NCI-H2227 treated with DMSO at 0.1 percent for 48 hours (cell line): ENCODE results near the gene PDE9A.
"Not testable (repeated sequence)": the region's sequence is repeated elsewhere in the genome, so short reads cannot be mapped to it uniquely, and the experiment has no call there.

ENCODE experiments used
- DNase-seq: peaks from one replicate; lab custom pipeline; 2025; lab: John Stamatoyannopoulos, UW

PDE9A gene

DNA sequence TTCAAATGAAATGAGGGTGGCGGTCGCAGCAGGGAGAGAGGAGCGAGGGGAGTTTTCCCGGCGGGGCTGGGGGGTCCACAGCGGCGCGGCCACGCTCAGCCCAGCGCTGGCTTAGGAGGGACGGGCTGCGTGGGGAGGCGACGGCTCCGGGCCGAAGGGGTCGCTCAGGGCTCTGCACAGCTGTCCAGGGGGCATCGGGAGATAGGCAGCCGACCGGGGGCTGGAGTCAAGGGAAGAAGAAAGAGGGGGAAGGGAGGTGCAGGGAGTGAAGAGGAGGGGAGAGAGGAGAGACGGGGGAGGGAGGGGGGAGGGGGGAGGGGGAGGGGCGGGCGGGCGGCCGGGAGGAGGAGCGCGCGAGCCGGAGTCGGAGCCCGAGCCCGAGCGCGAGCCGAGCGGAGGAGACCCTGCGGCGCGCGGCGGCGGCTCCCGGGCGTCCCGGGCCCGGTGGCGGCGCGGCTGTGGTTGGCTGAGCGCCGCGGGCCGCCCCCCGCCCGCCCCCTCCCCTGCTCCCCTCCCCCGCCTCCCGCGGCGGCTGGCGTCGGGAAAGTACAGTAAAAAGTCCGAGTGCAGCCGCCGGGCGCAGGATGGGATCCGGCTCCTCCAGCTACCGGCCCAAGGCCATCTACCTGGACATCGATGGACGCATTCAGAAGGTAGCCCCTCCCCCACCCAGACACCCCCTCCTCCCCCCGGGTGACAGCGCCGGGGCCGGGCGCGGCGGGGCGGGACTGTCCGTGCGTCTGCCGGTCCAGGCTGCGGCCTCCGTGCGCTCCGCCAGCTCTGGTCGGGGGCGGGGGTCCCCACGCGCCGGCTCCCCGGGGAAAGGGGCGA is at the start of gene PDE9A:
TSS of gene PDE9A (plus strand) at position 391 of the 831 bp plus-strand sequence. CDS start at position 585, 194 bp downstream.
- peak; percentile 57 for DNase-seq

DNA sequence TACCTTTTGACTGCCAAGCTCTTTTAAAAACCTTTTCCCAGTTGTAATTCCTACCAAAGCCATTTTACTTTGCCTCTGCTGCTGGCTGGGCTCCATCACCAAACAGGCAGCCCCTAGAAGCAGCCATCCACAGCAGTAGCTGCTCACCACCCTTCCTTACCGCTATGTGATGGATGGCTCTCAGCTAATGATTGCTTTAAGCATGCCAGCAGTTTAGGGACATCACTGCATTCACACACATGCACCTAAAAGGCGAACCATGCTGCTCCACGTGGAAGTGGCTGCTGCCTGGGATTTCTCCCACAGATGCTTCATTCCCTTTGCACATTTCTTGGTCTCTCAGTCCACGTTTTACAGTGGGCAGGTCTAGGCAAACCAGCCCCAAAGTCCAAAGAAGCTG is 46.3 kb upstream of the PDE9A start:
- DNase-seq: no peak

DNA sequence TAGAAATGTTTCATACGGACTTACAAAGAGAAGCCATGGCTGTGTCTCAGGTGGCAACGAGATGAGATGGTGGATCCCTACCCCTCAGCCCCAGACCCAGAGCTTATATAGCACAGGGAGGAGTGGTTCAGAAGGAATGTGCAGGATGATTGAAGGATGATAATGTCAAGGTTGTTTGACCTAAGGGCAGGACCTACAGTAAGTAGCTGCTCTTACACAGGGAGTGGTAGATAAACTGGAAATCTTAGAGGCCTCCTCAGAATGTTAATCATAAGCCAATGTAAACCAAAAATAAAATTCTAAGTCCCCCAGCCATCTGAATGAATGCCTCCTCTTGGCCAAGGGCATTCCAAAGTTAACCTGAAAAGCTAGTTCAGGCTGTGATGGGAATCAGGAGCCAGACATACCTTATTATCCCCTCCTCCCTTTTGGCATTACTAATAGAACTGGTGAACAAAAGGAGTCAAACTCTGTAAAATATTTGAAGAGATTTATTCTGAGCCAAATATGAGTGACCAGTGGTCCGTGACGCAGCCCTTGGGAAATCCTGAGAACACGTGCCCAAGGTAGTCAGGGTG is 45.8 kb upstream of the PDE9A start:
- no peak for DNase-seq

DNA sequence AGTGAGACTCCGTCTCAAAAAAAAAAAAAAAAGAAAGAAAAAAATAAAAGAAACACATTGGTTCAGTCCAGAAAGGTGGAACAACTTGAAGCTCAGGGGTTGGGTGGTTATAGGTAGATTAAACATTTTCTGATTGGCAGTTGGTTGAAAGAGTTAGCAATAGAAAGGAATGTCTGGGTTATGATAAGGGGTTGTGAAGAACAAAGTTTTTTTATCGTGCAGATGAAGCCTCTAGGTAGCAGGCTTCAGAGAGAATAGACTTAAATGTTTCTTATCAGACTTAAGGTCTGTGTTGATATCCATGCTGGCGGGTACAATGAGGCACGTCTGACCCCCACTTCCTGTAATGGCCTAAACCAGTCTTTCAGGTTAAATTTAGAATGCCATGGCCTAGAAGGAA is 45.0 kb upstream of the PDE9A start:
- DNase-seq: no peak

DNA sequence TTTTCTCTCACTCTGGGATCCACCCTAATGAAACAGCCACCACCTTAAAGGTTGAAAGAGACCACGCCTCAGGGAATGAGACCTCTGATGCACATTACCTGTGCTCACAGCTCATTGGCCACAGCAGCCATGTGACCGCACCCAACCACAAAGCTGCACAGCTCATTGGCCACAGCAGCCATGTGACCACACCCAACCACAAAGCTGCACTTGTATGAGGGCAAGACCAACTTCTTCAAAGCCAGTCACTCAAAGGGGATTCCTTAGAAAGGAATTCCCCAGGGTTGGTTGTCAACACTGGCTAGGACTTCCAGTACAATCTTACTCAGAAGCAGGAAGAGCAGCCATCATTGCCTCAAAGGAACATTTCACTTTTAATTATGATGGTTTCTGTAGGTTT is 43.6 kb upstream of the PDE9A start:
- no peak for DNase-seq

DNA sequence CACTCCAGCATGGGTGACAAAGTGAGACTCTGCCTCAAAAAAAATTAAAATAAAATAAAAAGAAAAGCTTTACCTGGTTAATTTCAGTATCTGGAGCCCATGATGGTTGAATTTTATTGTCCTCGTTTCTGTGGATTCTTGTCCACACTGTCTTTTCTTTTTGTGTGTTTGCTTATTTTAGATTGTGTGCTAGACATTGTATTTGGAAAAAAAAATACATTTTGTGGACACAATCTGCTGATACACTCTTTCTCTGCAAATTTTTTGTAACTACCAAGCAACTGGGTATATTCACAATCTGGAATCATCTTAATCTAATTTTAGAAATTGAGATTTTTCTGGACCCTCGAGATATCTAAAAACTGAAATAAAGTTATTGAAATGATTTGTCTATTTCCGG is 41.6 kb upstream of the PDE9A start:
- DNase-seq: no peak

DNA sequence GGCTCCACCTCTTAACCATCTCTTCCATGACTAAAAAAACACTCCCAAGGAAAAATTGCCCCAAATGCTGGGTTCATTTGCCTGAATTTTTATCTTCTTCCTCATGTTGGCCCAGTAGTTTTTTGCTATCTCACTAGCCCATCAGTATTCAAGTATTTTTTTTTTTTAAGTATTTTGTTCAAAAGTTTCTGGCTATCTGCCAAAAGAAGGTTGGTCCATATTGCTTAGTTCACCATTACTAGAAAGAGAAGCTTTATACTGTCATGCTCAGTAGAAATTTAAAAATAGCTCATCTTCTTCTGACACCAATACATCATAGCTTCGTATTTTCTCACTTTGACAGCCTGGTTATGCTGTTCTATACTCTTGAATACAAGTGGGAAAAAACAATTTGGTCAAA is 41.0 kb upstream of the PDE9A start:
- no peak for DNase-seq

DNA sequence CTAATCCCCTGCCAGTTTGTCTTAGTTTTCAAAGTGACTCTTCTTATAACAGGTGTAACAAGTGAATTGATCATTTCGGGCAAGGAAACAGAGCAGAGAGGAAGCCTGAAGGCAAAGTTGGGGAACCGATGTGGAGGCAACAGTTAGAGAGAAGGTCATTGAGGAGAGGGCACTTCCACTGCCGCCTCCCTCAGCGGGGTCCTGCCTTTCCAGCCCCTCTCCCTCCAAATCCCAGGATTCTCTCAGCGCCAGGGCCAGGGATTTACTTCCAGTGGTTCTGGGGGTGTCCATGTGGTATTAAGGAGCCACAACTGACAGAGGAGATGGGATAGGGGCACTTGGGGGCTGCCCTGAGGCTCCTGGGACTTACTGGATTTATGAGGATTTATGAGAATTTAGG is 39.7 kb upstream of the PDE9A start:
- no peak for DNase-seq

DNA sequence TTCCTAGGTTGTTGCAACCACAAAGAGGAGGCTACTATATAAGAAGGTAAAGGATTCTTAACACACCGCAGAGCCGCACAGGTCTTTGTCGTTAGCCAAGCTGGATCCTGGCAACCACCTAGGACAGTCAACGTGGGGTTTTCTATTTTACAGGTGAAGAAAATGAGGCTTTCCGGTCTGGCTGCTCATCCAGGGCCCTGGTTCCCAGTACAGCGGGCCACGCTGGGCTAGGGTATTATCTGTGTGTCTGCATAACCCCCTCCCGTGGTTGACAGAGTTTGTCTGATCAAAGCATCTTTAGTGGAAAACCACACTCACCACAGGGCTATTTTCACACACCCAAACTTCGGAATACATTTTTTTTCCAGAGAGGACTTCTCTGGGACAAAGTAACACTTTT is 39.0 kb upstream of the PDE9A start:
- no peak for DNase-seq

DNA sequence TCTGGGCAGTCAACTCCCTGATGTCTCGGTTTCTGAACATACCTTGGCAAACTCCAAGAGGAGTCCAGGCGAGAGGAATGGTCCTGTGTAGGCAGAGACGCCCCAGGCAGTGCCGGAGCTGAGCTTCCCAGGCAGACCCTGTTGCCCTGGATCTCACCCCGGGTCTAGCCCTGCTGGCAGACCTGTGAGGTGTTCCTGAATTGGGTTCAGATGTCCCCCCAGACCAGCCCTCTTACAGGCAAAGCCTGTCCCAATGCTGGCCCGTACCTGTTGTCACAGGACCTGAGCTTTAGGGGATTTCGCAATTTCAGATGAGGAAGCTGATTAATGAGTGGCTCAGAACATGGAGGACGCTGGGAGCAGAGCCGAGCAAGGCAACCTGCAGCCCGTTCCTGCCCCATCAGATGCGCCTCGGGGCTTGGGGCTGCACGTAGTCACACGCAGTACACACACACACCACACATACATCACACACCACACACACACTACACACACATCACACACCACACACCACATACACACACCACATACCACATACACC is 38.5 kb upstream of the PDE9A start:
- DNase-seq: no peak

DNA sequence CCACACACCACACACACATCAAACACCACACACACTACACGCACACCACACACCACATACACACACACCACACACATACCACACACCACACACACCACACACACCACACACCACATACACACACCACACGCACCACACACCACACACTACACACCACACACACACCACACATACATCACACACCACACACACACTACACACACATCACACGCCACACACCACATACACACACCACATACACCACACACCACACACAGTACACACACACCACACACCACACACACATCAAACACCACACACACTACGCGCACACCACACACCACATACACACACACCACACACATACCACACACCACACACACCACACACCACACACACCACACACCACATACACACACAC is 38.0 kb upstream of the PDE9A start:
- DNase-seq: not testable (repeated sequence)

DNA sequence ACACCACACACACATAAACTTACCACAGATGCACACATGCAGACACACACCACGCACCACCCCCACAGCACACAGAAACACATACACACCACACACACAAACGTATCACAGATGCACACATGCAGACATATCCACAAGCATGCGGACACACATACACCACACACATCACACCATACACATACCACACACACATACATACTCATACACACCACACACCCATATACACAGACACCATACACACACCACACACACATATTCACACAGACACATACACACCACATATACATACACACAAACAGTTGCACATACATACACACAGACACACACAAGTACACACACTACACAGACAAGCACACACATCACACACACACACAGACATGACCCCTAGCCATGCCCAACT is 37.5 kb upstream of the PDE9A start:
- DNase-seq: no peak

DNA sequence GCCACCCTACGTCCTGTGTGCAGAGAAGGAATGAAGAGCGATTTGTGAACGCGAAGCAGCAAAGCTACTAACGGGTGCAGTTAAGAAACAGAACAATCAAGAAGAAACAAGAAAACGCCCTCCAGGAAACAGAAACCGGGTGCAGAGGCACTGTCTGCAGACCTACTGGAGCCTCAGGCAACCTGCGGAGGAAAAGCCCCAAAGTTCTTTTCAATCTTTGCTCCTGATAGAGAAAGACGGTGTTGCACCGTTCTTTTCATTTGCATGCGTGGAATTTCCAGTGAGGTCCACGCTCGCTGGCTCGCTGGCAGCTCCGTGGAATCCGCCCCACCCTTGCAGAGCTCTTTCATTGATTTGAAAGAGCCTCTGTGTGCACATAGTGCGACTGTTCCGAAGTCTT is 37.0 kb upstream of the PDE9A start:
- DNase-seq: no peak

DNA sequence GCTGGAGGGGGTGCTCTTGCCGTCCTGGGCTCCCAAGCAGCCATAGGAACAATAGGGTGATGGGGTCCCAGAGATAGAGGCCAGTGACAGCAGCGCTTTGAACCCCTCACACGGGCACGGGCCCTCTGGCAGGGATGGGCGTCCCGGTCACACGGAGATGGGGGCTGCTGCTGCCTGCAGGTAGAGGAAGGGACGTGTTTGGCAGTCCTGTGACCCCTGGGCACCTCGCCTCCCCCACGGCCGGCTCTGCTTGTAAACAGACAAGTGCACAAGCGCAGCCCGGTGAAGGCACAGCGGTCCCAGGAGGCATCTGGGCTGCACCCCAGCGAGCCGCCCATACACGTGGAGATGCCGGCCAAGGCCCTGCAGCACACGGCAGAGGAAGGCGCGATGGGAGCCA is 36.5 kb upstream of the PDE9A start:
- no peak for DNase-seq

DNA sequence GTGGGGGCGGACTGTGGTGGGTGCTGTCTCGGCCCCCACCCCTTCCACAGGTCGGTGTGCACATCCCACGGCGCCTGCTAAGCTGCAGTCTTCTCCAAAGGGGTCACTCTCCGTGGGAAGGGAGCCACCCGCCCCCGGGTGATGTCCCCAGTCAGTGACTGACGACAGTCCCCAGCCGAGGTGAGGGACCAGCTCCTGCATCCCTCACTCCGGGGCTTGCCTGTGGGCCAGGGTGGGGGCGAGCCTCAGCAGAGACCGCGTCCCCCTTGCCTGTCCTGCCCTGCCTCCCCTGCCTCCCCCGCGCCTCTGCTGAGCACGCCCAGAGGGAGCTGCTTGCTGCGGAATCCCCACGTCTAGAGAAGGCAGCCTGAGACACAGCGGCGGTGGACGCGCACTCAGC is 35.9 kb upstream of the PDE9A start:
- DNase-seq: no peak

DNA sequence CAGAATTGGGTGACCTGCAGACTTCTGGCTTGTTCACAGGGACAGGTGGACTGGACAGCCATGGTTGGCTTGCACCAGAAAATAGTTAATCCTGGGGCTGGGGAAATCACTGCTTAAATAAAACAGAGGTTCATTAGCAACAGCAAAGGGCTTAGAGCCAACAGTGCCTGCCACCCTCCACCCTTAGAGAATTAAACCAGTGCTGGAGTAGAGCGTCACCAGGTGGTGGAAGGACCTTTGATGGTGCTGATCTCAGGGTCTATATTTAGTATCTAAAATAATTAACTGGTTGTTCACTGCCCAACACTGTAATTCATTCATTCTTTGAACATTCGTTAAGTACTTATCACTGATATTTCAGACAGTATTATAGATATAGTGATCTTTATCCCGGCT is 34.7 kb upstream of the PDE9A start:
- no peak for DNase-seq

DNA sequence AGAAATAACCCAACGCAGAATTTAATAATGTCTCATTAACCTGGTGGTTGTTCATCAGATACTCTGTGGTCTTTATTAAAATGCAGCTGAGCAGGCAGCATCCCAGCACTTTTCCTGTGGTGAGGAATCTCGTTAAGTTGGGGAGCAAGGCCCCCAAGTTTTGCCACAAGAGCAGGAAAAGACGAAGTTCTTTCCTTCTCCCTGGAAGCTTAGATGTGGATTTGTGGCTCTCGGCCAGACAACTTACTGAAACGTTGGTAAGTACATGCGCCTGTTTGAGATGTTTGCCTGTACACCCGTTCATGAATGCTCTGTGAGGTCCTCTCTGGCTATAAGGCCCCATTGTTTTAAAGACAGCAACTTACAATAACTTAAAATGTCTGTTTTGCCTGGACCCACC is 34.3 kb upstream of the PDE9A start:
- DNase-seq: no peak

DNA sequence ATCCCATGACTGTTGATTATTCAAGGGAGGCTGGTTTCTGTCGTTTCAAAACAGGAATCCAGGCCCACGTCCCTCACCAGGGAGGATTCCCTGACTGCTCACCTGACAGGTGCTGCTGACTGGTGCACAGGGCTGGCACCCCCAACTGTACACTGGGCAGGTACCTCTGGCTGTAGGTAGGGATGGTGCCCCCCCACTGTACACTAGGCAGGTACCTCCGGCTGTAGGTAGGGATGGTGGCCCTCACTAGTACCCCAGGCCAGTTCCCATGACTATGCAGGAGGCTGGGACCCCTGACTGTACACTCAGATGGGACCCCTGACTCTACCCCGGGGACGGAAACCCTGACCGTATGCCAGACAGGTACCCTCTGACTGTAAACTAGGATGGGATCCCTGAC is 33.6 kb upstream of the PDE9A start:
- no peak for DNase-seq

DNA sequence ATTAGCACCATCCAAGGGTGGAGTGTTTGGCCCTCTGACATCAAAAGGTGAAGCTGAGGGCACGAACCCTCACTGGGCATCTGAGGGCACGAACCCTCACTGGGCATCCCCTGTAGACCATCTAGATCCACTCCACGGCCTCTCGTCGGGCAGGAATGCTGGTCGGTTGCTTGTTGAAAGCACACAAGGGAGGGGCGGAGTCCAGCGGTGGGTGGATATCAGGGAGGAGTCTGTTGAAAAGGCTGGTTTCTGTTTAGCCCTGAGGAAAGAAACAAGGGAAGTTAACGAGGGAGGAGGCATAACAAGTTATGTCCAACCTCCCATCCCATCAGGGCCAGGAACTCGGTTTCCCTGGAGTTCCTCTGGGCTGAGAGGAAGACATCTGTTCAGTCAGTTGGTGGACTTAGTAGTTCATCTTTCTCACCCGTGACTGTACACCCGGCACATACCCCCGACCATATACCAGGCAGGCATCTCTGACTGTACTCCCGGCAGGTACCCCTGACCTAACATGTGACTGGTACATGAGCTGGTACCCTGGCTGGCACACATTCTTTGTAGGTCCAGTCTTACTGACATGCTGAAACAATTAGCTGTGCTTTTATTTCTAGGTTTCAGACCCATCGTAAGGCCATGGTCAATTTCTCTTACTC is 32.1 kb upstream of the PDE9A start:
- DNase-seq: no peak

DNA sequence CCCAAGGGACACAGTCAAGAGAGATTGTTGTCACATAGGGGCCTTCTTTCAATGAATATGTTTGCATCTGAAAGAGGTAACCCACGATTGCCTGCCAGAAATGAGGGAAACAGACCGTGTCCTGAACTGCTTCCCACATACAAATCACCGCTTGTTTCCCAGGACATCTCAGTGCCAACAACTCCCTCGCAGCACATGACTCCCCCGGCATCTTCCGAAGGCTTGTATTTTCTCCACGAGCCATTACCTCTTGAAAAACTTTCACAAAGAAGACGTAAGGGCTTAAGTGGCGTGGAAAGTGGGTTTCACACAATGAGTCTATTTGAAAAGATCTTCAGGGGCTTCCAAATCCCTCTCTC is 31.6 kb upstream of the PDE9A start:
- no peak for DNase-seq

DNA sequence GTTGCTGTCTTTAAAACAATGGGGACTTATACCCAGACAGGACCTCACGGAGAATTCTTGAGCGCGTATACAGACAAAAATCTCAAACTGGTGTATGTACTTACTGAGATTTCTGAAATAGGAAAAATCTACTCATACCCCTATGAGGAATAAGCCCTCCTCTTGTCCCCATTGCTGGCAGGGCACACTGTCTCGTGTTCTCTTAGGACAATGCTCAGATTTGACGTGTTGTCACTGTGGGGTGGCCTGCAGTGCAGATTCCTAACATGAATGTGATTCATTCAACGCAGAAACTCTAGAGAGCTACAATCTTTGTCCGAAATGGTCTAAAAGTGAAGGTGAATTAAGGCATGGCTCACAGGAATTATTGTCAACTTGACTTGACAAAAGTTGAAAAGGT is 31.1 kb upstream of the PDE9A start:
- no peak for DNase-seq

DNA sequence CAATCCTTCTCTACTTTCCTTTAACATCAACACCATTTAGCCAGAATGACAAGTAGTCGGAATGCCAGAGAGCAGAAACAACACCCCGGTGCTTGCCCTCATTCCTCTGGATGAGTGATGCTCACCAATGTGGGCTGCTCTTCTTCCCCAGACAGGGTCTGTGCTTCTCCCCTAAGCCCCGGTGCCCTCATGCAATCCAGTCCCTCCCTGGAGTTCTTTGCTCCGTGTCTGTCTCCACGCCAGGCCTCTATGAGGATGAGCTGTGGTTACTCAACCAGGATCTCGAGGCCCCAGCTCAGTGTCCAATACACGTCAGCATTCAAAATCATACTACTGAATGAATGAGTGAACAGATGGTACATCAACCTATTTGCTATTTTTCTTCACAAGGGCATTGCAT is 29.7 kb upstream of the PDE9A start:
- DNase-seq: no peak

DNA sequence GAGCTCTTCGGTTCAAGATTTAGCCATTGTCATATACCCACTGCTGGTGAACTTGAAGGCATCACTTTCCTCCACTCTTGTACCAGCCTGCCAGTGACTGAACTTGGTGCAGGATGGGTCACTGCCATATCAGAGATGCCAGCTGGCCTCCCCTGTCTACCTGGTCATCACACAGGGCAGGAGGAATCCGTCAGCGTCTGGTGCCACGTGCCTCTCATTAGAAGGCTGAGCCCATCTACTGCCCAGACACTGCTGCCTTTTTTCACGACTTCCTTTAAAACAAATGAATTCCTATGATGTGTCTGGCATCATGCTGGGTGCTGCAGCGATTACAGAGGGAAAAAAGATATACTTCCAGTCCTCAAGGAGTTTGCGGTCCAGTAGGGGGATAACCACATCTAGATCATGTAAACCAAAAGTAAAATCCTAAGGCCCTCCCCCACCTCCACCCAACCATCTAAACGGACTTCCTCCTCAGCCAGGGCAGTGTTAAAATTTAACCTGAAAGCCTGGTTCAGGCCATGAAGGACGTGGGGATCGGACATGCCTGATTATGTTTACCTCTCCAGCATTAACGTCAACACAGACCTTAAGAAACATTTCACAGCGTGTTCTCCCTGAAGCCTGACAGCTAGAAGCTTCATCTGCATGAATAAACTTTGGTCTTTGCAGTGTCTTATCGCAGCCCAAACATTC is 29.2 kb upstream of the PDE9A start:
- no peak for DNase-seq
